Stimulated activated CD8-positive, alpha-beta memory T cell treated with anti-CD3 and anti-CD28 coated beads, Interleukin-15, amount 100 ng/mL, for 48 hours (primary cell): ENCODE measurements around the gene PLAC8.

Source experiments
- DNase-seq, 2 donors: peaks; one replicate each; pipeline ENCODE4 v3.0.0-alpha.2; 2020; ENCODE audit warnings: low read depth in 2 of 2

PLAC8 gene

GRCh38 chr4:83114576-83114975, at the start of gene PLAC8:
PLAC8 (minus strand) TSS chr4:83114729; CDS start chr4:83107921, 6,808 bp downstream.
- no peak for DNase-seq

GRCh38 chr4:83153417-83153816, 38.9 kb upstream of the PLAC8 start:
- DNase-seq = no peak

GRCh38 chr4:83152746-83153145, 38.2 kb upstream of the PLAC8 start:
- no peak for DNase-seq

GRCh38 chr4:83151651-83152050, 37.1 kb upstream of the PLAC8 start:
- DNase-seq = no peak

- DNase-seq = no peak
Observed at GRCh38 chr4:83150653-83151330, 36.3 kb upstream of the PLAC8 start.

GRCh38 chr4:83149865-83150652, 35.5 kb upstream of the PLAC8 start:
- DNase-seq = no peak

- DNase-seq = no peak
Observed at GRCh38 chr4:83146841-83147240, 32.3 kb upstream of the PLAC8 start.

- peak in 1 of 2 donors; percentile 31 for DNase-seq
Observed at GRCh38 chr4:83145776-83146175, 31.2 kb upstream of the PLAC8 start.

GRCh38 chr4:83139514-83140156, 25.1 kb upstream of the PLAC8 start:
- no peak for DNase-seq

- peak; percentile 22 to 29 for DNase-seq
Observed at GRCh38 chr4:83138946-83139345, 24.4 kb upstream of the PLAC8 start.

GRCh38 chr4:83132065-83132464, 17.5 kb upstream of the PLAC8 start:
- no peak for DNase-seq

- no peak for DNase-seq
Observed at GRCh38 chr4:83129264-83129663, 14.7 kb upstream of the PLAC8 start.

GRCh38 chr4:83128240-83128929, 13.9 kb upstream of the PLAC8 start:
- no peak for DNase-seq

- DNase-seq = no peak
Observed at GRCh38 chr4:83125738-83126141, 11.2 kb upstream of the PLAC8 start.

GRCh38 chr4:83124111-83124780, 9.7 kb upstream of the PLAC8 start:
- DNase-seq = no peak

GRCh38 chr4:83121246-83121645, 6.7 kb upstream of the PLAC8 start:
- no peak for DNase-seq

- DNase-seq = no peak
Observed at GRCh38 chr4:83118869-83119268, 4.3 kb upstream of the PLAC8 start.

- DNase-seq = no peak
Observed at GRCh38 chr4:83115656-83116285, 1.2 kb upstream of the PLAC8 start.

- DNase-seq = no peak
Observed at GRCh38 chr4:83115000-83115399, 471 bp upstream of the PLAC8 start.

- no peak for DNase-seq
Observed at GRCh38 chr4:83113429-83113786, 1.1 kb downstream of the PLAC8 start.
